Upper lobe of left lung (tissue), 6 donors: Measurements from ENCODE around the gene OLFM1. TPM values are rescaled to one million over a fixed set of nuclear protein-coding genes. Genes with fewer than 3 reads are reported as not detected.

Experiments used
- ATAC-seq, 2 donors: fragments of 200-7000 bp; cut with Tn5 transposase; one replicate each; pipeline ENCODE4 v1.9.1; 2022; ENCODE audit warnings: mild to moderate bottlenecking in 2 of 2, moderate library complexity in 2 of 2; ENCODE audit not compliant: low FRiP score in 2 of 2
- DNase-seq, 2 donors: peaks; one replicate each; pipeline ENCODE4 v3.0.0-alpha.2; 2019 to 2020
- H3K27ac ChIP-seq, 4 donors: fragments of 200-600 bp; sonication (generic); one replicate each; pipeline ENCODE4 v1.5.1; 2016 to 2019
- H3K27me3 ChIP-seq, 4 donors: fragments of 200-600 bp; sonication (generic); one replicate each; pipeline ENCODE4 v1.5.1; 2017 to 2019
- H3K36me3 ChIP-seq, 4 donors: fragments of 200-600 bp; sonication (generic); one replicate each; pipeline ENCODE4 v1.5.1; 2016 to 2019
- H3K4me1 ChIP-seq, 4 donors: fragments of 200-600 bp; sonication (generic); one replicate each; pipeline ENCODE4 v1.5.1; 2018 to 2019
- H3K4me3 ChIP-seq, 4 donors: fragments of 200-600 bp; sonication (generic); one replicate each; pipeline ENCODE4 v1.5.1; 2017 to 2019; ENCODE audit warnings: mild to moderate bottlenecking in 2 of 4, moderate library complexity in 1 of 4
- H3K9me3 ChIP-seq, 4 donors: fragments of 200-600 bp; sonication (generic); one replicate each; pipeline ENCODE4 v1.5.1; 2018 to 2019
- CTCF ChIP-seq, 6 experiments: fragments of 450-650 bp in 4 of 6; fragments of 200-600 bp in 2 of 6; sonication (generic) in 2 of 6; IDR thresholded peaks; one replicate each; pipeline ENCODE4 v1.5.1; 2016 to 2019; ENCODE audit warnings: antibody characterized with exemption in 6 of 6
- EP300 ChIP-seq, 4 donors: sonication (generic); formaldehyde crosslinking; IDR thresholded peaks; one replicate each; pipeline ENCODE4 v1.5.1; 2017; ENCODE audit warnings: antibody characterized with exemption in 4 of 4, control low read depth in 2 of 4
- POLR2A ChIP-seq, 4 donors: fragments of 450-650 bp; IDR thresholded peaks; one replicate each; pipeline ENCODE4 v1.5.1; 2016 to 2017; ENCODE audit warnings: antibody characterized with exemption in 4 of 4, mild to moderate bottlenecking in 2 of 4
- POLR2AphosphoS5 ChIP-seq, 2 donors: sonication (generic); formaldehyde crosslinking; IDR thresholded peaks; one replicate each; pipeline ENCODE4 v1.5.1; 2017; ENCODE audit warnings: antibody characterized with exemption in 2 of 2
- WGBS, 2 donors: methylation state at CpG; one replicate each; pipeline ENCODE4 v1.1.5; 2017 to 2018; 5-methylcytosine and 5-hydroxymethylcytosine counted together
- total RNA-seq, 6 donors: library from RNA; depleted of rRNA in 4 of 6; stranded (reverse); fragments of >200 nt in 4 of 6; gene quantifications; one replicate each; pipeline versions ENCODE4 v1.1.0 to v1.2.1, GENCODE V29; 2016 to 2021
- donor health status: DM: no; HTN: no; CAD: no; lungs with moderate emphysema.
- donor health status: DM: no; HTN: yes; CAD: no; lungs with severe emphysema.

OLFM1 gene
- total RNA-seq, 6 donors from 2014 or later, result 3.1 to 47.9 (median 18.5) TPM

GRCh38 chr9:135048758-135049444 is 38.6 kb upstream of the OLFM1 start:
- Histone ChIP-seq H3K36me3 (no peaks in the 10 kb centered on the region), H3K27me3 (no peaks in the 10 kb centered on the region), H3K4me1 (no peaks in the 10 kb centered on the region), H3K27ac (no peak overlapping the region), H3K9me3 (no peaks in the 10 kb centered on the region), H3K4me3 (no peak overlapping the region)
- DNase-seq (peak in 1 of 2 donors; percentile 12), ATAC-seq (no peak)
- 76 to 78% methylated on average over 14 to 17 of the region's 17 CpGs for WGBS, 2 donors
- no peak for TF ChIP-seq EP300 (IDR thresholded peaks at IDR 0.05)
- no peak for TF ChIP-seq POLR2AphosphoS5 (IDR thresholded peaks at IDR 0.05)
- no peak for TF ChIP-seq POLR2A (IDR thresholded peaks at IDR 0.05)
- no peak for TF ChIP-seq CTCF (IDR thresholded peaks at IDR 0.05)

- H3K36me3 ChIP-seq, result no peaks in the 10 kb centered on the region
- TF ChIP-seq EP300 (IDR thresholded peaks at IDR 0.05), result no peak
- no peak for TF ChIP-seq POLR2A (IDR thresholded peaks at IDR 0.05)
- no peak for TF ChIP-seq POLR2AphosphoS5 (IDR thresholded peaks at IDR 0.05)
- no peak for TF ChIP-seq CTCF (IDR thresholded peaks at IDR 0.05)
- no peaks in the 10 kb centered on the region for H3K9me3 ChIP-seq
- DNase-seq (peak in 1 of 2 donors; percentile 2), ATAC-seq (no peak)
- WGBS, 2 donors, result 77% methylated on average over 5 to 7 of the region's 7 CpGs
- H3K4me3 ChIP-seq, result no peak overlapping the region
- H3K27ac ChIP-seq, result no peak overlapping the region
- no peaks in the 10 kb centered on the region for H3K4me1 ChIP-seq
- no peaks in the 10 kb centered on the region for H3K27me3 ChIP-seq
Observed at GRCh38 chr9:135049460-135049859, 38.0 kb upstream of the OLFM1 start.

GRCh38 chr9:135050072-135050990 is 37.1 kb upstream of the OLFM1 start:
- H3K4me3 ChIP-seq, result no peak overlapping the region
- TF ChIP-seq POLR2AphosphoS5 (IDR thresholded peaks at IDR 0.05), result no peak
- TF ChIP-seq POLR2A (IDR thresholded peaks at IDR 0.05), result no peak
- TF ChIP-seq CTCF (IDR thresholded peaks at IDR 0.05), result no peak
- no peak for TF ChIP-seq EP300 (IDR thresholded peaks at IDR 0.05)
- no peaks in the 10 kb centered on the region for H3K4me1 ChIP-seq
- WGBS, 2 donors, result 78 to 79% methylated on average over 29 to 31 of the region's 31 CpGs
- ATAC-seq (no peak), DNase-seq (peak in 1 of 2 donors; percentile 15)
- H3K9me3 ChIP-seq, result no peaks in the 10 kb centered on the region
- H3K27ac ChIP-seq, result no peak overlapping the region
- no peaks in the 10 kb centered on the region for H3K36me3 ChIP-seq
- no peaks in the 10 kb centered on the region for H3K27me3 ChIP-seq

- Histone ChIP-seq H3K36me3 (no peaks in the 10 kb centered on the region), H3K27ac (no peak overlapping the region), H3K9me3 (no peaks in the 10 kb centered on the region), H3K27me3 (no peaks in the 10 kb centered on the region), H3K4me3 (no peak overlapping the region), H3K4me1 (no peaks in the 10 kb centered on the region)
- WGBS, 2 donors, result 85% methylated on average over 15 to 17 of the region's 17 CpGs
- ATAC-seq (no peak), DNase-seq (no peak)
- TF ChIP-seq CTCF (IDR thresholded peaks at IDR 0.05), result no peak
- TF ChIP-seq POLR2A (IDR thresholded peaks at IDR 0.05), result no peak
- TF ChIP-seq EP300 (IDR thresholded peaks at IDR 0.05), result no peak
- no peak for TF ChIP-seq POLR2AphosphoS5 (IDR thresholded peaks at IDR 0.05)
Observed at GRCh38 chr9:135051316-135052038, 36.0 kb upstream of the OLFM1 start.
